ENCODE results near the gene TFPT. TPM values are rescaled to one million over a fixed set of nuclear protein-coding genes. Genes with fewer than 3 reads are reported as not detected.

The TFPT gene
- total and polyA plus RNA-seq, 2 of the 13 experiments (the other 11 are each of a cell fraction or from before 2014, with no cell fraction given) = 8.4 to 10.7 TPM

- TF ChIP-seq THAP9 (CRISPR knock-in tag; IDR thresholded peaks at IDR 0.05; ENCODE audit: borderline replicate concordance) (peak; percentile 99), HDAC6 (IDR thresholded peaks at IDR 0.05; ENCODE audit: low read depth, low read length) (no peak), ZNF280B (CRISPR knock-in tag; IDR thresholded peaks at IDR 0.05; ENCODE audit: borderline replicate concordance) (peak; percentile 92), ZNF382 (CRISPR knock-in tag; IDR thresholded peaks at IDR 0.05; ENCODE audit: borderline replicate concordance) (no peak), KAT2B (IDR thresholded peaks at IDR 0.05; ENCODE audit: borderline replicate concordance, low read depth, low read length) (no peak), ZFP36L2 (CRISPR knock-in tag; IDR thresholded peaks at IDR 0.05) (no peak), HINFP (CRISPR knock-in tag; IDR thresholded peaks at IDR 0.05; ENCODE audit: low read depth) (peak; percentile 16; the same call in 1 of the 2 replicates), DZIP1 (CRISPR knock-in tag; IDR thresholded peaks at IDR 0.05) (no peak), ZNF275 (CRISPR knock-in tag; IDR thresholded peaks at IDR 0.05; ENCODE audit: borderline replicate concordance) (no peak), TOE1 (CRISPR knock-in tag; IDR thresholded peaks at IDR 0.05) (no peak), STAG1 (CRISPR knock-in tag; IDR thresholded peaks at IDR 0.05) (no peak), MAX (IDR thresholded peaks at IDR 0.05) (0 out of 2 replicates have a peak, but pooled peaks have one; percentile 58), ZEB1 (IDR thresholded peaks at IDR 0.05; ENCODE audit: insufficient replicate concordance, low read depth) (no peak), ESRRA (CRISPR knock-in tag; IDR thresholded peaks at IDR 0.05; ENCODE audit: low read depth) (peak; percentile 56; the same call in 1 of the 2 replicates), MIXL1 (CRISPR knock-in tag; IDR thresholded peaks at IDR 0.05) (no peak), ZNF639 (CRISPR knock-in tag; conservative IDR thresholded peaks at IDR 0.05) (peak; percentile 84), SIN3A (IDR thresholded peaks at IDR 0.05; ENCODE audit: borderline replicate concordance, low read depth, low read length) (peak; percentile 83; the same call in 1 of the 2 replicates)
Observed at GRCh38 chr19:54102421-54103169, 12.9 kb downstream of the TFPT start, which contains the start of gene NDUFA3 (continued).
